IMR-90 (cell line): Measurements from ENCODE around the gene NUDT5. TPM values are rescaled to one million over a fixed set of nuclear protein-coding genes. Genes with fewer than 3 reads are reported as not detected.

Source experiments
- ATAC-seq: fragments of 200-7000 bp; cut with Tn5 transposase; 2 replicates; pipeline ENCODE4 v1.9.1; 2020; ENCODE audit warnings: low read depth, mild to moderate bottlenecking, moderate library complexity
- BruUV-seq: library from RNA; stranded (reverse); fragments of 400-500 nt; replicated peaks from 2 replicates; lab custom pipeline; 2021; lab: Mats Ljungman, UMichigan
- CTCF ChIA-PET: fragments of 300-600 bp; formaldehyde crosslinking; extraction: SDS; loops from one replicate; lab custom pipeline; 2021; ENCODE audit warnings: antibody characterized with exemption; lab: Yijun Ruan, JAX
- POLR2A ChIA-PET: fragments of 300-600 bp; sonication (Branson Sonifier 250); formaldehyde crosslinking; loops from one replicate; lab custom pipeline; 2022; ENCODE audit warnings: antibody characterized with exemption; ENCODE audit not compliant: unreplicated experiment; lab: Charles Lee
- DNase-seq: peaks from one replicate; pipeline ENCODE4 v3.0.0; 2013
- H2AFZ ChIP-seq: replicated peaks from 2 replicates; pipeline ENCODE3; 2013; ENCODE audit warnings: low read length, mild to moderate bottlenecking; ENCODE audit not compliant: poor library complexity
- H2AK5ac ChIP-seq: 2 replicates; pipeline ENCODE4 v1.6.1; 2013; ENCODE audit warnings: low read depth, low read length, inconsistent platforms
- H2AK9ac ChIP-seq: replicated peaks from 2 replicates; pipeline ENCODE3; 2013; ENCODE audit warnings: mild to moderate bottlenecking, low read depth, low read length, moderate library complexity; ENCODE audit not compliant: poor library complexity
- H2BK120ac ChIP-seq: 2 replicates; pipeline ENCODE4 v1.6.1; 2013; ENCODE audit warnings: low read depth, low read length, inconsistent platforms
- H2BK15ac ChIP-seq: 3 replicates; pipeline ENCODE4 v1.6.1; 2013; ENCODE audit warnings: low read depth, low read length, inconsistent platforms
- H2BK20ac ChIP-seq: 2 replicates; pipeline ENCODE4 v1.6.1; 2013; ENCODE audit warnings: low read depth, mild to moderate bottlenecking, inconsistent platforms, low read length, moderate library complexity
- H2BK5ac ChIP-seq: 2 replicates; pipeline ENCODE4 v1.6.1; 2013; ENCODE audit warnings: mild to moderate bottlenecking, low read depth, low read length, inconsistent platforms; ENCODE audit not compliant: poor library complexity, severe bottlenecking
- H3K14ac ChIP-seq: replicated peaks from 2 replicates; pipeline ENCODE4 v1.6.1; 2013; ENCODE audit warnings: low read depth, low read length, inconsistent platforms
- H3K18ac ChIP-seq: 2 replicates; pipeline ENCODE4 v1.6.1; 2013; ENCODE audit warnings: low read depth, low read length, control low read depth
- H3K23ac ChIP-seq: 2 replicates; pipeline ENCODE4 v1.6.1; 2013; ENCODE audit warnings: low read depth, low read length, inconsistent platforms
- H3K27ac ChIP-seq: 2 replicates; pipeline ENCODE4 v1.5.1; 2013; ENCODE audit warnings: mild to moderate bottlenecking, control low read depth, low read length; ENCODE audit not compliant: insufficient read depth
- H3K27me3 ChIP-seq: 2 replicates; pipeline ENCODE4 v1.6.1; 2013; ENCODE audit warnings: low read length; ENCODE audit not compliant: control insufficient read depth, insufficient read depth
- H3K36me3 ChIP-seq: 2 replicates; pipeline ENCODE4 v1.6.1; 2013; ENCODE audit warnings: low read length, mixed read lengths; ENCODE audit not compliant: control insufficient read depth, insufficient read depth
- H3K4ac ChIP-seq: 2 replicates; pipeline ENCODE4 v1.6.1; 2013; ENCODE audit warnings: low read depth, low read length, inconsistent platforms
- H3K4me1 ChIP-seq: 2 replicates; pipeline ENCODE4 v1.6.1; 2013; ENCODE audit warnings: low read length, mixed read lengths; ENCODE audit not compliant: control insufficient read depth, insufficient read depth
- H3K4me2 ChIP-seq: 2 replicates; pipeline ENCODE4 v1.6.1; 2013; ENCODE audit warnings: low read depth, mild to moderate bottlenecking, control low read depth, low read length, moderate library complexity
- H3K4me3 ChIP-seq: 2 replicates; pipeline ENCODE4 v1.5.1; 2013; ENCODE audit warnings: low read depth, mild to moderate bottlenecking, control low read depth, low read length, moderate library complexity; ENCODE audit not compliant: insufficient read depth
- H3K56ac ChIP-seq: 2 replicates; pipeline ENCODE4 v1.6.1; 2013; ENCODE audit warnings: low read length, inconsistent platforms; ENCODE audit not compliant: insufficient read depth; ENCODE audit errors: extremely low read depth
- H3K79me1 ChIP-seq, 2 experiments: 2 replicates each; pipeline ENCODE4 v1.6.1; 2013; ENCODE audit warnings: low read length in 2 of 2, inconsistent platforms in 1 of 2, low read depth in 1 of 2
- H3K9ac ChIP-seq: 2 replicates; pipeline ENCODE4 v1.6.1; 2013; ENCODE audit warnings: low read depth, low read length, control low read depth
- H3K9me1 ChIP-seq: 2 replicates; pipeline ENCODE4 v1.6.1; 2013; ENCODE audit warnings: low read length, inconsistent platforms; ENCODE audit not compliant: insufficient read depth
- H3K9me3 ChIP-seq: 2 replicates; pipeline ENCODE4 v1.6.1; 2013; ENCODE audit warnings: low read length; ENCODE audit not compliant: control insufficient read depth, insufficient read depth
- H4K20me1 ChIP-seq: 2 replicates; pipeline ENCODE4 v1.6.1; 2013; ENCODE audit warnings: low read length, inconsistent platforms; ENCODE audit not compliant: insufficient read depth
- H4K5ac ChIP-seq: 2 replicates; pipeline ENCODE4 v1.6.1; 2013; ENCODE audit warnings: mild to moderate bottlenecking, low read depth, low read length, control low read depth
- H4K8ac ChIP-seq, 2 experiments: 2 replicates each; pipeline ENCODE4 v1.6.1; 2013; ENCODE audit warnings: low read depth in 2 of 2, low read length in 2 of 2, control low read depth in 1 of 2, inconsistent platforms in 1 of 2
- H4K91ac ChIP-seq: 2 replicates; pipeline ENCODE4 v1.6.1; 2013; ENCODE audit warnings: low read depth, low read length, inconsistent platforms; ENCODE audit not compliant: insufficient read depth
- CHD1 ChIP-seq: IDR thresholded peaks from 2 replicates; pipeline ENCODE4 v1.6.1; 2012; ENCODE audit warnings: low read depth, low read length, improper control_type of control experiment
- FOS ChIP-seq: fragments of 150-350 bp; IDR thresholded peaks from 2 replicates; pipeline ENCODE4 v1.6.1; 2016; ENCODE audit warnings: low read depth, low read length
- NFE2L2 ChIP-seq: fragments of 150-350 bp; IDR thresholded peaks from 2 replicates; pipeline ENCODE4 v1.6.1; 2016; ENCODE audit warnings: low read depth, mild to moderate bottlenecking, low read length
- POLR2A ChIP-seq: IDR thresholded peaks from 2 replicates; pipeline ENCODE4 v1.6.1; 2012; ENCODE audit warnings: mild to moderate bottlenecking, low read depth, low read length
- RFX5 ChIP-seq: IDR thresholded peaks from 2 replicates; pipeline ENCODE4 v1.8.0; 2012; ENCODE audit warnings: low read depth, mild to moderate bottlenecking, low read length, moderate library complexity
- WGBS, 2 experiments: methylation state at CpG; one replicate each; pipeline versions ENCODE4 v1.1.5 to v1.1.7; 2013; ENCODE audit warnings: missing lambda C conversion rate in 2 of 2; ENCODE audit not compliant: insufficient read length in 1 of 2; ENCODE audit errors: extremely low coverage in 2 of 2; 5-methylcytosine and 5-hydroxymethylcytosine counted together
- dilution Hi-C: fragments of 300-500 bp; cut with HindIII; formaldehyde crosslinking; loops from one replicate; pipeline ENCODE4 v1.14.3; 2018; ENCODE audit warnings: low sequenced_read_pairs; ENCODE audit not compliant: unreplicated experiment
- in situ Hi-C: fragments of 300-500 bp; cut with MboI; formaldehyde crosslinking; loops from 3 replicates; pipeline ENCODE4 v1.14.3; 2019; ENCODE audit warnings: low sequenced_read_pairs, inconsistent platforms, mixed read lengths
- intact Hi-C: fragments of 100-400 bp; cut with micrococcal nuclease; formaldehyde crosslinking; loops from 2 replicates; pipeline ENCODE4 v1.10.0; 2022
- polyA plus RNA-seq, 3 experiments: library from polyadenylated mRNA; depleted of rRNA; stranded (reverse); fragments of >200 nt; gene quantifications; 2 replicates each; pipeline ENCODE4 v1.2.3, GENCODE V29; 2012; ENCODE audit warnings: low replicate concordance in 1 of 3
- total RNA-seq: library from RNA; depleted of rRNA; stranded (reverse); fragments of >200 nt; gene quantifications from 2 replicates; pipeline ENCODE4 v1.2.3, GENCODE V29; 2012
- TF ChIP-seq, protein P1 (sequence below): fragments of 150-350 bp; IDR thresholded peaks from 2 replicates; pipeline ENCODE4 v1.6.1; 2016; ENCODE audit warnings: low read depth, mild to moderate bottlenecking, low read length, moderate library complexity, borderline replicate concordance
- TF ChIP-seq, protein P2 (sequence below): conservative IDR thresholded peaks from 2 replicates; pipeline ENCODE4 v1.5.1; 2012; ENCODE audit warnings: mild to moderate bottlenecking, low read depth, low read length, improper control_type of control experiment

The NUDT5 gene
- total and polyA plus RNA-seq, 2 of the 4 experiments (the other 2 are of a cell fraction) = 70.1 to 74.6 TPM

DNA sequence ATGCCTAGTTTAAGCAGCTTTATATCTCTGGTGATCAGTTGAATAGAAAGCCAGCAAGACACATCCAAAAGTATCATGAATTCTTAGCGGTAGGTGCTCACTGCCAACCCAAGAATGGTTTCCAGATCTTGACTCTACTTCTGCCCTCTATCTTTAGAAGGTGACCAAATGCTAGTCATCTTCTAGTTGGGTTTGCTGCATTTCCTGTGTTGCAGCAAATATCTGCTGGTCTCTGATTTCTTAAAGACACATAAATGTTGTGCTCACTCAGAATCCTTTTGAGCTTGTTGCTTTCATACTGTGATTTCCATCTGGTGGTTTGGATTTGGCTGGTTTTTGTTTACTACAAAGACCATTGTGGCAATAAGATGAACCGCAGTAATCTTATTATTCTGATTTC lies 2.5 kb upstream of the NUDT5 start:
- no peak overlapping the region for H4K5ac ChIP-seq
- H4K91ac ChIP-seq = no peak overlapping the region
- dilution Hi-C loops = no loop called here
- TF ChIP-seq FOS = no peak
- TF ChIP-seq, protein P1, sequence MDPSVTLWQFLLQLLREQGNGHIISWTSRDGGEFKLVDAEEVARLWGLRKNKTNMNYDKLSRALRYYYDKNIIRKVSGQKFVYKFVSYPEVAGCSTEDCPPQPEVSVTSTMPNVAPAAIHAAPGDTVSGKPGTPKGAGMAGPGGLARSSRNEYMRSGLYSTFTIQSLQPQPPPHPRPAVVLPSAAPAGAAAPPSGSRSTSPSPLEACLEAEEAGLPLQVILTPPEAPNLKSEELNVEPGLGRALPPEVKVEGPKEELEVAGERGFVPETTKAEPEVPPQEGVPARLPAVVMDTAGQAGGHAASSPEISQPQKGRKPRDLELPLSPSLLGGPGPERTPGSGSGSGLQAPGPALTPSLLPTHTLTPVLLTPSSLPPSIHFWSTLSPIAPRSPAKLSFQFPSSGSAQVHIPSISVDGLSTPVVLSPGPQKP = no peak
- no peak for TF ChIP-seq CHD1
- no peak for TF ChIP-seq POLR2A
- TF ChIP-seq, protein P2, sequence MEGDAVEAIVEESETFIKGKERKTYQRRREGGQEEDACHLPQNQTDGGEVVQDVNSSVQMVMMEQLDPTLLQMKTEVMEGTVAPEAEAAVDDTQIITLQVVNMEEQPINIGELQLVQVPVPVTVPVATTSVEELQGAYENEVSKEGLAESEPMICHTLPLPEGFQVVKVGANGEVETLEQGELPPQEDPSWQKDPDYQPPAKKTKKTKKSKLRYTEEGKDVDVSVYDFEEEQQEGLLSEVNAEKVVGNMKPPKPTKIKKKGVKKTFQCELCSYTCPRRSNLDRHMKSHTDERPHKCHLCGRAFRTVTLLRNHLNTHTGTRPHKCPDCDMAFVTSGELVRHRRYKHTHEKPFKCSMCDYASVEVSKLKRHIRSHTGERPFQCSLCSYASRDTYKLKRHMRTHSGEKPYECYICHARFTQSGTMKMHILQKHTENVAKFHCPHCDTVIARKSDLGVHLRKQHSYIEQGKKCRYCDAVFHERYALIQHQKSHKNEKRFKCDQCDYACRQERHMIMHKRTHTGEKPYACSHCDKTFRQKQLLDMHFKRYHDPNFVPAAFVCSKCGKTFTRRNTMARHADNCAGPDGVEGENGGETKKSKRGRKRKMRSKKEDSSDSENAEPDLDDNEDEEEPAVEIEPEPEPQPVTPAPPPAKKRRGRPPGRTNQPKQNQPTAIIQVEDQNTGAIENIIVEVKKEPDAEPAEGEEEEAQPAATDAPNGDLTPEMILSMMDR = no peak
- no peak for TF ChIP-seq NFE2L2
- no peak for TF ChIP-seq RFX5
- intact Hi-C loops = loop anchor here (5.0 kb wide), 2 partner anchors 514 to 879 kb away; no protein-coding TSS in a partner anchor
- no peak overlapping the region for H2BK120ac ChIP-seq
- CTCF ChIA-PET = interaction anchor here (0.6 kb wide), 1 partner anchor 848 kb away, joined by 3 read pairs; no protein-coding TSS in a partner anchor
- no peak overlapping the region for H2BK15ac ChIP-seq
- H3K18ac ChIP-seq = no peak overlapping the region
- no peak overlapping the region for H2AFZ ChIP-seq
- no peak overlapping the region for H3K56ac ChIP-seq
- H4K8ac ChIP-seq = no peak overlapping the region
- no peak for DNase-seq
- H3K4me2 ChIP-seq = no peak overlapping the region
- H2AK9ac ChIP-seq = no peak overlapping the region
- H3K27me3 ChIP-seq = no peaks in the 10 kb centered on the region
- WGBS, 2 experiments = no CpG with 5 or more reads among the region's 2 CpGs
- no peak overlapping the region for H3K14ac ChIP-seq
- H3K9ac ChIP-seq = no peak overlapping the region
- H2BK5ac ChIP-seq = no peak overlapping the region
- no TSS peak for BruUV-seq
- H3K4me1 ChIP-seq = peaks cover 4% of the 10 kb centered on the region; the same call in 1 of the 2 replicates
- POLR2A ChIA-PET = no interaction called here
- no peak overlapping the region for H3K23ac ChIP-seq
- in situ Hi-C loops = no loop called here
- no peak overlapping the region for H2AK5ac ChIP-seq
- H2BK20ac ChIP-seq = no peak overlapping the region
- H4K20me1 ChIP-seq = peaks cover 8% of the 10 kb centered on the region; the same call in 1 of the 2 replicates
- H3K79me1 ChIP-seq = peaks cover 17 to 52% of the 10 kb centered on the region in 2 experiments
- H3K4ac ChIP-seq = no peak overlapping the region
- no peaks in the 10 kb centered on the region for H3K9me3 ChIP-seq
- H3K36me3 ChIP-seq = peaks cover 20% of the 10 kb centered on the region
- no peak for ATAC-seq
- H3K4me3 ChIP-seq = no peak overlapping the region
- H3K9me1 ChIP-seq = no peaks in the 10 kb centered on the region; the same call in 1 of the 2 replicates
- no peak overlapping the region for H3K27ac ChIP-seq
